ENCODE data around the gene ESYT1. TPM values are rescaled to one million over a fixed set of nuclear protein-coding genes. Genes with fewer than 3 reads are reported as not detected.

The ESYT1 gene, protein sequence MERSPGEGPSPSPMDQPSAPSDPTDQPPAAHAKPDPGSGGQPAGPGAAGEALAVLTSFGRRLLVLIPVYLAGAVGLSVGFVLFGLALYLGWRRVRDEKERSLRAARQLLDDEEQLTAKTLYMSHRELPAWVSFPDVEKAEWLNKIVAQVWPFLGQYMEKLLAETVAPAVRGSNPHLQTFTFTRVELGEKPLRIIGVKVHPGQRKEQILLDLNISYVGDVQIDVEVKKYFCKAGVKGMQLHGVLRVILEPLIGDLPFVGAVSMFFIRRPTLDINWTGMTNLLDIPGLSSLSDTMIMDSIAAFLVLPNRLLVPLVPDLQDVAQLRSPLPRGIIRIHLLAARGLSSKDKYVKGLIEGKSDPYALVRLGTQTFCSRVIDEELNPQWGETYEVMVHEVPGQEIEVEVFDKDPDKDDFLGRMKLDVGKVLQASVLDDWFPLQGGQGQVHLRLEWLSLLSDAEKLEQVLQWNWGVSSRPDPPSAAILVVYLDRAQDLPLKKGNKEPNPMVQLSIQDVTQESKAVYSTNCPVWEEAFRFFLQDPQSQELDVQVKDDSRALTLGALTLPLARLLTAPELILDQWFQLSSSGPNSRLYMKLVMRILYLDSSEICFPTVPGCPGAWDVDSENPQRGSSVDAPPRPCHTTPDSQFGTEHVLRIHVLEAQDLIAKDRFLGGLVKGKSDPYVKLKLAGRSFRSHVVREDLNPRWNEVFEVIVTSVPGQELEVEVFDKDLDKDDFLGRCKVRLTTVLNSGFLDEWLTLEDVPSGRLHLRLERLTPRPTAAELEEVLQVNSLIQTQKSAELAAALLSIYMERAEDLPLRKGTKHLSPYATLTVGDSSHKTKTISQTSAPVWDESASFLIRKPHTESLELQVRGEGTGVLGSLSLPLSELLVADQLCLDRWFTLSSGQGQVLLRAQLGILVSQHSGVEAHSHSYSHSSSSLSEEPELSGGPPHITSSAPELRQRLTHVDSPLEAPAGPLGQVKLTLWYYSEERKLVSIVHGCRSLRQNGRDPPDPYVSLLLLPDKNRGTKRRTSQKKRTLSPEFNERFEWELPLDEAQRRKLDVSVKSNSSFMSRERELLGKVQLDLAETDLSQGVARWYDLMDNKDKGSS
- 100 to 1,000 TPM; 217 to 502 (median 273) TPM for polyA plus RNA-seq

DNA sequence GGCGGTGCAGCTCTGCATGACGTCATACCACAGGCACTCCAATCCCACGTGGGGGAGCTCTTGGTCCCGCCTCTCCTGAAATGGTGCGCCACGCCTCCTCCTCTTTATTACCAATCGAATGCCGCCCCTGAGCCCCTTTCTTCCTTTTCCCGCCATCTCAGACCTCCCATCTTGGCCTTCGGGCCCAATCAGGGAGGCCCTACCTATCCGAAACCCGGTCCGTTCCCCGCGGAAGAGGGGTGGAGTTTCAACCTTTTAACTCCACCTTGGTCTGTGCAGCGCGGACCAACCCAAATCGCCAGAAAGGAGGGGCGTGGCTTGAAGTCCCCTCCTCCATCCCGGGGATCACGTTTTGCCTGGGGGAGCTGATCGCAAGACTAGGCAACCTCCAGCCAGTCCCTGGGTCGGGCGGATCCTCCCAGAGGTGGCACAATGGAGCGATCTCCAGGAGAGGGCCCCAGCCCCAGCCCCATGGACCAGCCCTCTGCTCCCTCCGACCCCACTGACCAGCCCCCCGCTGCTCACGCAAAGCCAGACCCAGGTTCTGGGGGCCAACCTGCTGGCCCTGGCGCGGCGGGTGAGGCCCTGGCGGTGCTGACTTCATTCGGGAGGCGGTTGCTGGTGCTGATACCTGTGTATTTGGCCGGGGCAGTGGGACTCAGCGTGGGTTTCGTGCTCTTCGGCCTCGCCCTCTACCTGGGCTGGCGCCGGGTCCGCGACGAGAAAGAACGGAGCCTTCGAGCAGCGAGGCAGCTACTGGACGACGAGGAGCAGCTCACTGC lies at the start of gene ESYT1:
TSS of gene ESYT1 (plus strand) at position 380 of the 782 bp plus-strand sequence. CDS start at position 433, 53 bp downstream.
- peaks cover 55 to 69% of the 10 kb centered on the region in 2 donors for H3K4me1 Mint-ChIP-seq
- no peaks in the 10 kb centered on the region for H3K9me3 Mint-ChIP-seq
- H3K27me3 Mint-ChIP-seq (ENCODE audit: low read depth in 3 of 3): peaks cover 7 to 21% (median 10%) of the 10 kb centered on the region in 3 donors
- H3K4me3 Mint-ChIP-seq: peak within 1 kb of the TSS; percentile 93 to 99 (median 98)
- peak within 1 kb of the TSS; percentile 94 to 98 (median 97) for H3K27ac Mint-ChIP-seq
- peaks cover 21 to 30% (median 21%) of the 10 kb centered on the region in 3 donors for H3K36me3 Mint-ChIP-seq
- DNase-seq: peak; percentile 98 to 99 (median 99)

DNA sequence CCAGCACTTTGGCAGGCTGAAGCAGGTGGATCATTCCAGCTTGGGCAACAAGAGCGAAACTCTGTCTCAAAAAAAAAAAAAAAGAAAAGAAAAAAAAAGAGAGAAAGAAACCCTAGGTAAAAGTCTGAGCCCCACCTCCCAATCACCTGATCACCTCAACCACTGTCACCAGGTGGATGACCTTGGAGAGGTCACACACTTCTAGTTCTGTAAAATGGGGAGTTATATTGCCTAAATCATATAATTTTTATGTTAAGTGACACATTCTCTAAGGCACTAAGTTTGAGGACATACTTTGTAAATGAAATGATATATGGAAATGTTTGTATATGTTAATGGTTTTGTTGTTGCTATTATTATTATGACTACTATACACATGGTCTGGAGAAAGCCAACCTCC lies 49.6 kb upstream of the ESYT1 start:
- H3K9me3 Mint-ChIP-seq: no peaks in the 10 kb centered on the region
- no peak for DNase-seq
- H3K27me3 Mint-ChIP-seq (ENCODE audit: low read depth in 3 of 3): peaks cover 2 to 8% (median 2%) of the 10 kb centered on the region in 3 donors
- no peaks in the 10 kb centered on the region for H3K36me3 Mint-ChIP-seq
- peaks cover 14% of the 10 kb centered on the region in 2 donors for H3K4me1 Mint-ChIP-seq
- no peak overlapping the region for H3K27ac Mint-ChIP-seq
- peak overlapping the region; percentile 81 to 90 (median 86) for H3K4me3 Mint-ChIP-seq

DNA sequence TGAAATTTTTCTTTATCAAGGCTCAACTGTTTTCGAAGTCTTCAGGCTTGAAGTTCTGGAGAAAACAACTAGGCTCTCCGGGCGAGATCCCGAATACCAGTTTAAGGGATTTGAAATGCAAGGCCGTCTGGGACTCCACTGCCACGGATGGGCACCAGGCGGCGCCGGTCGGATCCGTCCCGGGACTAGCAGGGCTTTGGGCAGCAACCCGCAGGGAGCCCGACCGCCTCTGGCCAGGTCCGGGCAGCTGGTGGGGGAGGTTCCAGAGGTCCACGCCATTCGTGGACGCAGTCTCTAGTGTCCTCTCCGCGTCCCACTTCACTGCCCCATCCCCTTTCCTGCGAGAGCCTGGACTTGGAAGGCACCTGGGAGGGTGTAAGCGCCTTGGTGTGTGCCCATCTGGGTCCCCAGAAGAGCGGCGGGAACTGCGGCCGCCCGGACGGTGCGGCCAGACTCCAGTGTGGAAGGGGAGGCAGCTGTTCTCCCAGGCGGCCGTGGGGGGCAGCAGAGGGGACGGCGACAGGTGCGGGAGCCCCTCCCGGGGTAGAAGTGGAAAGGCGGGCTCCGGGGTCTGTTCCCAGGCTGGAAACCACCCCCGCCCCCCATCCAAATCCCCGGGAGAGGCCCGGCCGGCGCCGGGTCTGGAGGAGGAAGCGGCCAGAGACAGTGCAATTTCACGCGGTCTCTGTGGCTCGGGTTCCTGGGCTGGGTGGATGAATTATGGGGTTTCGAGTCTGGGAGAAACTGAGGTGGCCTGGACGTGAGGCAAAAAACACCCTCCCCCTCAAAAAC lies 48.9 kb upstream of the ESYT1 start:
- Mint-ChIP-seq H3K27ac (no peak overlapping the region), H3K4me3 (peak overlapping the region; percentile 81 to 91 (median 87)), H3K36me3 (no peaks in the 10 kb centered on the region), H3K9me3 (no peaks in the 10 kb centered on the region), H3K4me1 (peaks cover 14% of the 10 kb centered on the region in 2 donors), H3K27me3 (ENCODE audit: low read depth in 3 of 3) (peaks cover 2 to 8% (median 4%) of the 10 kb centered on the region in 3 donors)
- peak; percentile 26 to 47 (median 43) for DNase-seq

DNA sequence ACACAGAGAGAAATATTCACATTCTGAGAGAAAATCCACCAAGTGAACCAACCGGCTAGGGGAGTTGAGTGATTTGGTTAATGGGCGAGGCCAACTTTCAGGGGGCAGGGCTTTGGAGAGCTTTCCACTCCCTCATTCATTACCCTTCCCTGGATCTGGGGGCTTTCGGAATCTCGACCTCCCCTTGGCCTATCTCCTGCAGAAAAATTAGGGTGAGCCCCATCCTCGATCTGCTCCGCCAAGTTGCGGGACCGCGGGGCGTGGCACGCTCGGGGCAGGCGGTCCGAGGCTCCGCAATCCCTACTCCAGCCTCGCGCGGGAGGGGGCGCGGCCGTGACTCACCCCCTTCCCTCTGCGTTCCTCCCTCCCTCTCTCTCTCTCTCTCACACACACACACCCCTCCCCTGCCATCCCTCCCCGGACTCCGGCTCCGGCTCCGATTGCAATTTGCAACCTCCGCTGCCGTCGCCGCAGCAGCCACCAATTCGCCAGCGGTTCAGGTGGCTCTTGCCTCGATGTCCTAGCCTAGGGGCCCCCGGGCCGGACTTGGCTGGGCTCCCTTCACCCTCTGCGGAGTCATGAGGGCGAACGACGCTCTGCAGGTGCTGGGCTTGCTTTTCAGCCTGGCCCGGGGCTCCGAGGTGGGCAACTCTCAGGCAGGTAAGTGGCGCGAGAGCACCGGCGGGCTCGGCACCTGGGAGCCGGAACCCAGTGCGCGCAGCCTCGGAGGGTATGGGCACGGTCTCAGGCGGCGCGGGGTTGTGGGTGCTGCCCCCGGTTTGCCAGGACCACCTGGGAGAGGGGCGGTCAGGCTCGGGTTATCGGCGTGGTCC lies 48.1 kb upstream of the ESYT1 start, which contains the start of gene ERBB3:
TSS of gene ERBB3 (plus strand) at position 443 of the 833 bp plus-strand sequence. CDS start at position 579, 136 bp downstream.
- Mint-ChIP-seq H3K27me3 (ENCODE audit: low read depth in 3 of 3) (peaks cover 2 to 8% (median 4%) of the 10 kb centered on the region in 3 donors), H3K9me3 (no peaks in the 10 kb centered on the region), H3K4me3 (peak within 1 kb of the TSS; percentile 81 to 91 (median 87)), H3K36me3 (no peaks in the 10 kb centered on the region), H3K27ac (no peak within 1 kb of the TSS), H3K4me1 (peaks cover 14% of the 10 kb centered on the region in 2 donors)
- DNase-seq: peak; percentile 29 to 46 (median 46)

DNA sequence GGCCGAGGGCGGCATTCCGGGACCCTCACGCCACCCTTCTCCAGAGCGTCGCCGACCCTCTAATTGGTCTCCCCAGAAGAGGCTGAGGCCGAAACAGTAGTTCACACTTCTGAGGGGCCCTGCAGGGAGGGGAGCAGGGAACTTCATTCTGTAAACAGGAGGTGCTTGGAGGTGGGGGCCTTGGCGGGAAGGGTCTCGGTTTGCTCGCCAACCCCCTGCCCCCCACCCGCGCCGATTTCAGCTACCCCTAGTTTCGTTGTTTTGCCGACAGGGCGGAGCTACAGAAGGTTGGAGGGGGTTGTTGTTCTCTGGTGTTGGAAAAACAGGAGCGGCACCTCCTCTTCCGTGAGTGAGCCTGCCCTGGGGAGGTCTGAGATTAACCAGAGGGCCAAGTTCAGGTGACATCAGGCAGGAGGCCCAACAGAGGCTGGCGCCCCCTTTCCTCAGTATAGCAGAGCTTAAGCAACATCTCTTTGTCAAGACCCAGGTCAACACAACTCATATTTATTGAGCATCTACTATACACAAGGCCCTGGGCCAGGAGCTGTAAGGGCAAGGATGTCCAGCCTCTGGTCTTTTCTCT lies 47.4 kb upstream of the ESYT1 start:
- Mint-ChIP-seq H3K4me3 (peak overlapping the region; percentile 71 to 90 (median 86)), H3K4me1 (peaks cover 14% of the 10 kb centered on the region in 2 donors), H3K36me3 (no peaks in the 10 kb centered on the region), H3K27me3 (ENCODE audit: low read depth in 3 of 3) (peaks cover 2 to 8% (median 4%) of the 10 kb centered on the region in 3 donors), H3K9me3 (no peaks in the 10 kb centered on the region), H3K27ac (no peak overlapping the region)
- no peak for DNase-seq

DNA sequence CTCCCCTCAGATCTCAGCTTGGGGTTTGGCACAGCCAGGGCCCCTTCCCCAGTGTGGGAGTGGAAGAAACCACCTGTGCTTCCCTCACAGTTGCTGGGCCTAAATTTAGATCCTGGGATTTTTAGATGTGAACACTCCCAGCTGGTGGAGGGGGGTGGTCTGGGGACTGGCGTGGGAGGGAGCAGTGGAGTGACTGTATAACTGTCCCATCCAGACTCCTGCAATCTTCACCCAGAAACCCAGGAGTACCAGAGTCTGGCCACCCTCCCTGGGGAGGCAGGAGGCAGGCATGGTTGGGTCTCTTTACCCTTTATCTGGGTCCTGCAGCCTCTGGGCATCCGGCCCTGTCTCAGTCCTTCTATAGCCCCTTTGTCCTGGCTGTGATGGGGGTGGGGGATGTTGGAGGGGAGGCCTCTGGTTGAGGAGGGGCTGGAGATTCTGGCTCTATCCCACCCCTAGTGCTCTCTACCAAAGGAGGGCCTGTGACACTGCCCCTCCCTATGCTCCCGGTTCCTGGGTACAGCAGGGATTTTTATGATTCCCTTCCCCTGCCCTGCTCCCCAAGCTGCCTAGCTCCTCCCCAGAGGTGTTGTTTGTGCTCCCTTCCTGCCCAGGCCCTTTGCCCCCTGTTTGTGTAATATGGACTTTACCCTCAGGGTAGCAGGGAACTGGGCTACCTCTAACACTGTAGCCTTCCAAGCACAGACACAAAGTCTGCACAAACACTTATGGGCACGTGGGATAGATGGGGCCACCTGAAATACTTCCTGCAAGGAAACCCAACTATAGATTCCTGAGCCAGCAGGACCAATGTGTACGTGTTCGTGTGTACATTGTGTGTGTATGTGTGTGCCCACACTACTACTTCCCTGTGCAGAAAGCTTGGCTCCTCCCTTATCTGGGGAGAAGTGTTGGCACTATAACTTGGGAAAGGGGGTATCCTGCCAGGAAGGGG lies 46.4 kb upstream of the ESYT1 start:
- H3K27ac Mint-ChIP-seq: peak overlapping the region in 1 of 6 donors; percentile 55

DNA sequence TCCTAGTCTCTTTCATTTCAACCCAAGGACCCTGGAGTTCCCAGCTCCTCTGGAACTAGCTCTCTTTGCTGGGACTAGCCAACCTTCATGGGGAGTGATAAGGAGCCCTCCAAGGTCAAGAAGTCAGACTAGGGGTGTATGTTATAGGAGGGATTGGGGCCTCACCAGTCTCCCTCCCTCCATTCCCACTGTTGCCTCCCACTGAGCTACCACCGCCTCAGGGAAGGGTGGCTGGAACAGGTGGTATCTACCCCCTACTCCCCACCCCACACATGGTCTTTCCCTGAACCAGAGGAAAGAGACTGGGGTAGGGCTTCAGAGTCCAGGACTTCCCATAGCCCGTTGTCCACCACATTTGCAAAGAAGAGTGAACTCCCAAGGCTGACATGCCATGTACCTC lies 45.7 kb upstream of the ESYT1 start:
- H3K9me3 Mint-ChIP-seq: no peaks in the 10 kb centered on the region
- no peak overlapping the region for H3K27ac Mint-ChIP-seq
- no peak for DNase-seq
- peaks cover 2 to 8% (median 6%) of the 10 kb centered on the region in 3 donors for H3K27me3 Mint-ChIP-seq (ENCODE audit: low read depth in 3 of 3)
- H3K36me3 Mint-ChIP-seq: no peaks in the 10 kb centered on the region
- no peak overlapping the region for H3K4me3 Mint-ChIP-seq
- peaks cover 14% of the 10 kb centered on the region in 2 donors for H3K4me1 Mint-ChIP-seq

More for the DNA sequence above, 46.4 kb upstream of the ESYT1 start:
- Mint-ChIP-seq H3K36me3 (no peaks in the 10 kb centered on the region), H3K9me3 (no peaks in the 10 kb centered on the region), H3K4me1 (peaks cover 14% of the 10 kb centered on the region in 2 donors), H3K4me3 (peak overlapping the region in 2 of 5 donors; percentile 65 to 71), H3K27me3 (ENCODE audit: low read depth in 3 of 3) (peaks cover 2 to 8% (median 4%) of the 10 kb centered on the region in 3 donors)
- no peak for DNase-seq

DNA sequence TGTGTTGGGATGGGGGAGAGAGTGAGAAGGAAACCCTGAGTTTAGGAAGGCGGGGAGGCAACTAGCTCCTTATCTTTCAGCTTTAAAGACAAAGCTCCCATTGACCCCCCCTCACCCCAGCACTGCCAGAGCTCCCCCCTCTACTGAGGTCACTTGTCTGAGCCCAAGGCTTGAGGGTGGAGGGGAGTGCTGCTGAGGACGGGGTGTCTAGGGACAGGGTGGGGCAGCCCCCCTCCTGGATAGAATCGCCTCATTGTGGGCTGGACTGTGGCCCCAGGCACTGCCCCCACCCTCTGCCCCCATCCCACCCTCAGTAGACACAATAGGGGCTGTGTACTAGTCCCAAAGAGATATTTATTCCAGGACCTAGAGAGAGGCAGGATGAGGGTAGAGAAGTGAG lies 45.1 kb upstream of the ESYT1 start:
- no peak overlapping the region for H3K4me3 Mint-ChIP-seq
- DNase-seq: no peak
- H3K27me3 Mint-ChIP-seq (ENCODE audit: low read depth in 3 of 3): peaks cover 2 to 8% (median 6%) of the 10 kb centered on the region in 3 donors
- no peaks in the 10 kb centered on the region for H3K9me3 Mint-ChIP-seq
- no peak overlapping the region for H3K27ac Mint-ChIP-seq
- H3K4me1 Mint-ChIP-seq: peaks cover 14% of the 10 kb centered on the region in 2 donors
- H3K36me3 Mint-ChIP-seq: no peaks in the 10 kb centered on the region

DNA sequence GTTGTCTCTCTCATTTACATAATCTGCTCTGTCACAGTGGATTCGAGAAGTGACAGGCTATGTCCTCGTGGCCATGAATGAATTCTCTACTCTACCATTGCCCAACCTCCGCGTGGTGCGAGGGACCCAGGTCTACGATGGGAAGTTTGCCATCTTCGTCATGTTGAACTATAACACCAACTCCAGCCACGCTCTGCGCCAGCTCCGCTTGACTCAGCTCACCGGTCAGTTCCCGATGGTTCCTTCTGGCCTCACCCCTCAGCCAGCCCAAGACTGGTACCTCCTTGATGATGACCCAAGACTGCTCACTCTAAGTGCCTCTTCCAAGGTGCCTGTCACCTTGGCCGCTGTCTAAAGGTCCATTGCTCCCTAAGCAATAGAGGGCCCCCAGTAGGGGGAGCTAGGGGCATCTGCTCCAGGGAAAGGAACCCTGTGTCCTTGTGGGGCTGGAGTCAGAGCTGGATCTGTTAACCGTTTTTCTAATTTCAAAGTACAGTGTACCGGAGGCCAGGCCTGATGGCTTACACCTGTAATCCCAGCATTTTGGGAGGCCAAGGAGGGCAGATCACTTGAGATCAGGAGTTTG lies 43.0 kb upstream of the ESYT1 start:
- H3K36me3 Mint-ChIP-seq: no peaks in the 10 kb centered on the region
- peaks cover 2 to 6% (median 4%) of the 10 kb centered on the region in 3 donors for H3K27me3 Mint-ChIP-seq (ENCODE audit: low read depth in 3 of 3)
- peak overlapping the region in 1 of 6 donors; percentile 45 for H3K27ac Mint-ChIP-seq
- DNase-seq: peak in 1 of 3 donors; percentile 11
- no peaks in the 10 kb centered on the region for H3K9me3 Mint-ChIP-seq
- H3K4me3 Mint-ChIP-seq: no peak overlapping the region
- H3K4me1 Mint-ChIP-seq: peaks cover 0 to 6% of the 10 kb centered on the region in 2 donors

DNA sequence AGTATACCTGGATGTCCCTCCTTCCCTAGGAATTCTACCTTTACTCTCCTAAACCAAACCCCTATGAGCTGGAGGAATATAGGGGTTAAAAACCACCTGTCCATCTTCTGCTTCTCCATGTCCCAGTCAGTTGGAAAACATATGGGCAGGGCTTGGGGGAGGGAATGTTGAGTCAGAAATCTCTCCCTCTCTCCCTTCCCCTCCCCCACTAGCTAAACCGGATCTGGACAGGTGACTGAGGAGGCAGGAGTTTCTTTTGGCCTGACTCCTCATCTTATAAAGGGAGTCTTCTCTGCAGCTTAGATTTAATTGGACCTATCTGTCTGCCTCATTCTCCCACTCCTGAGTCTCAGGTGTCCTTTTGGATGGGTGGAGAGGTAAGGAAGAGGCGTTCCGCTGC lies 42.0 kb upstream of the ESYT1 start:
- DNase-seq: no peak
- Mint-ChIP-seq H3K27me3 (ENCODE audit: low read depth in 3 of 3) (peaks cover 2 to 4% (median 2%) of the 10 kb centered on the region in 3 donors), H3K9me3 (no peaks in the 10 kb centered on the region), H3K4me1 (no peaks in the 10 kb centered on the region), H3K36me3 (no peaks in the 10 kb centered on the region), H3K4me3 (no peak overlapping the region), H3K27ac (no peak overlapping the region)
